Stimulated activated naive CD8-positive, alpha-beta T cell treated with anti-CD3 and anti-CD28 coated beads, Interleukin-15, amount 100 ng/mL, for 72 hours (primary cell): Measurements from ENCODE around the gene TOX2.

Source experiments
- ATAC-seq: fragments of 150-1000 bp; cut with Tn5 transposase; 2 replicates; pipeline ENCODE4 v1.10.0; 2021; ENCODE audit warnings: mild to moderate bottlenecking, moderate library complexity
- DNase-seq, 2 donors: peaks; one replicate each; pipeline ENCODE4 v3.0.0; 2021 to 2022
- H3K27ac Mint-ChIP-seq, 2 donors: one replicate each; pipeline ENCODE4 v1.8.0; 2022; ENCODE audit warnings: mild to moderate bottlenecking in 2 of 2, mixed read lengths in 2 of 2, moderate library complexity in 2 of 2
- H3K27me3 Mint-ChIP-seq: one replicate; pipeline ENCODE4 v1.8.0; 2022; ENCODE audit warnings: mixed read lengths
- H3K4me1 Mint-ChIP-seq: one replicate; pipeline ENCODE4 v1.8.0; 2022; ENCODE audit warnings: mild to moderate bottlenecking, mixed read lengths
- H3K4me3 Mint-ChIP-seq, 2 donors: one replicate each; pipeline ENCODE4 v1.8.0; 2022; ENCODE audit warnings: mild to moderate bottlenecking in 2 of 2, mixed read lengths in 2 of 2, moderate library complexity in 1 of 2
- H3K9me3 Mint-ChIP-seq, 2 donors: one replicate each; pipeline ENCODE4 v1.8.0; 2022; ENCODE audit warnings: mixed read lengths in 2 of 2

Gene TOX2

GRCh38 chr20:43942201-43942590 lies 27.5 kb downstream of the TOX2 start:
- H3K27me3 Mint-ChIP-seq, result peaks cover 66% of the 10 kb centered on the region
- H3K4me3 Mint-ChIP-seq, result peak overlapping the region; percentile 55 to 59
- H3K4me1 Mint-ChIP-seq, result peaks cover 66% of the 10 kb centered on the region
- peak; percentile 19 for ATAC-seq
- no peak for DNase-seq
- H3K27ac Mint-ChIP-seq, result peak overlapping the region in 1 of 2 donors; percentile 90
- no peaks in the 10 kb centered on the region for H3K9me3 Mint-ChIP-seq

- no peak for DNase-seq
- Mint-ChIP-seq H3K9me3 (no peaks in the 10 kb centered on the region), H3K27ac (peak overlapping the region; percentile 57 to 74), H3K27me3 (peaks cover 68% of the 10 kb centered on the region), H3K4me3 (peak overlapping the region; percentile 55 to 60), H3K4me1 (peaks cover 69% of the 10 kb centered on the region)
- ATAC-seq, result peak; percentile 80
Measured at GRCh38 chr20:43942667-43943285, 28.1 kb downstream of the TOX2 start.

- Mint-ChIP-seq H3K27ac (no peak overlapping the region), H3K9me3 (no peaks in the 10 kb centered on the region), H3K4me3 (no peak overlapping the region), H3K4me1 (peaks cover 75% of the 10 kb centered on the region), H3K27me3 (peaks cover 77% of the 10 kb centered on the region)
- DNase-seq, result no peak
- no peak for ATAC-seq
Measured at GRCh38 chr20:43943725-43944124, 29.1 kb downstream of the TOX2 start.

- Mint-ChIP-seq H3K9me3 (no peaks in the 10 kb centered on the region), H3K4me1 (peaks cover 80% of the 10 kb centered on the region), H3K4me3 (no peak overlapping the region), H3K27me3 (peaks cover 77% of the 10 kb centered on the region), H3K27ac (no peak overlapping the region)
- DNase-seq (no peak), ATAC-seq (no peak)
Measured at GRCh38 chr20:43944653-43945235, 30.1 kb downstream of the TOX2 start.

- H3K27me3 Mint-ChIP-seq, result peaks cover 72% of the 10 kb centered on the region
- H3K27ac Mint-ChIP-seq, result peak overlapping the region in 1 of 2 donors; percentile 69
- no peak overlapping the region for H3K4me3 Mint-ChIP-seq
- H3K9me3 Mint-ChIP-seq, result no peaks in the 10 kb centered on the region
- no peak for ATAC-seq
- DNase-seq, result no peak
- H3K4me1 Mint-ChIP-seq, result peaks cover 80% of the 10 kb centered on the region
Measured at GRCh38 chr20:43945391-43946205, 30.9 kb downstream of the TOX2 start.

GRCh38 chr20:43946206-43946491 lies 31.5 kb downstream of the TOX2 start:
- peaks cover 66% of the 10 kb centered on the region for H3K27me3 Mint-ChIP-seq
- H3K4me3 Mint-ChIP-seq, result no peak overlapping the region
- H3K9me3 Mint-ChIP-seq, result no peaks in the 10 kb centered on the region
- peaks cover 77% of the 10 kb centered on the region for H3K4me1 Mint-ChIP-seq
- ATAC-seq, result no peak
- H3K27ac Mint-ChIP-seq, result no peak overlapping the region
- DNase-seq, result no peak

- Mint-ChIP-seq H3K4me3 (no peak overlapping the region), H3K27ac (no peak overlapping the region), H3K27me3 (peaks cover 60% of the 10 kb centered on the region), H3K9me3 (no peaks in the 10 kb centered on the region), H3K4me1 (peaks cover 72% of the 10 kb centered on the region)
- no peak for DNase-seq
- ATAC-seq, result no peak
Measured at GRCh38 chr20:43946659-43947315, 32.1 kb downstream of the TOX2 start.

GRCh38 chr20:43947316-43947710 lies 32.7 kb downstream of the TOX2 start:
- H3K4me3 Mint-ChIP-seq, result no peak overlapping the region
- peaks cover 69% of the 10 kb centered on the region for H3K4me1 Mint-ChIP-seq

GRCh38 chr20:43948455-43948854 lies 33.8 kb downstream of the TOX2 start:
- Mint-ChIP-seq H3K4me3 (no peak overlapping the region), H3K4me1 (peaks cover 69% of the 10 kb centered on the region), H3K27ac (no peak overlapping the region), H3K27me3 (peaks cover 72% of the 10 kb centered on the region), H3K9me3 (no peaks in the 10 kb centered on the region)
- no peak for ATAC-seq
- DNase-seq, result no peak

More at GRCh38 chr20:43947316-43947710, 32.7 kb downstream of the TOX2 start:
- ATAC-seq, result no peak
- Mint-ChIP-seq H3K9me3 (no peaks in the 10 kb centered on the region), H3K27me3 (peaks cover 61% of the 10 kb centered on the region), H3K27ac (peak overlapping the region in 1 of 2 donors; percentile 31)
- DNase-seq, result no peak

- DNase-seq, result no peak
- no peak overlapping the region for H3K4me3 Mint-ChIP-seq
- peaks cover 75% of the 10 kb centered on the region for H3K27me3 Mint-ChIP-seq
- H3K27ac Mint-ChIP-seq, result no peak overlapping the region
- H3K4me1 Mint-ChIP-seq, result peaks cover 77% of the 10 kb centered on the region
- ATAC-seq, result no peak
- H3K9me3 Mint-ChIP-seq, result no peaks in the 10 kb centered on the region
Measured at GRCh38 chr20:43949248-43949647, 34.6 kb downstream of the TOX2 start.

GRCh38 chr20:43949741-43950618 lies 35.3 kb downstream of the TOX2 start:
- Mint-ChIP-seq H3K4me1 (peaks cover 81% of the 10 kb centered on the region), H3K4me3 (peak overlapping the region; percentile 38 to 65), H3K27me3 (peaks cover 77% of the 10 kb centered on the region), H3K9me3 (no peaks in the 10 kb centered on the region), H3K27ac (peak overlapping the region in 1 of 2 donors; percentile 28)
- DNase-seq (peak; percentile 66 to 76), ATAC-seq (peak; percentile 92)

- ATAC-seq (no peak), DNase-seq (no peak)
- Mint-ChIP-seq H3K27me3 (peaks cover 67% of the 10 kb centered on the region), H3K4me3 (peak overlapping the region; percentile 34 to 66), H3K27ac (no peak overlapping the region), H3K4me1 (peaks cover 76% of the 10 kb centered on the region), H3K9me3 (peaks cover 18 to 22% of the 10 kb centered on the region in 2 donors)
Measured at GRCh38 chr20:43953919-43954592, 39.4 kb downstream of the TOX2 start.

- peaks cover 76% of the 10 kb centered on the region for H3K4me1 Mint-ChIP-seq
- peak overlapping the region in 1 of 2 donors; percentile 70 for H3K27ac Mint-ChIP-seq
- H3K4me3 Mint-ChIP-seq, result peak overlapping the region; percentile 66
- peaks cover 18 to 22% of the 10 kb centered on the region in 2 donors for H3K9me3 Mint-ChIP-seq
- no peak for DNase-seq
- no peak for ATAC-seq
- H3K27me3 Mint-ChIP-seq, result peaks cover 67% of the 10 kb centered on the region
Measured at GRCh38 chr20:43954704-43955061, 40.0 kb downstream of the TOX2 start.

- Mint-ChIP-seq H3K27me3 (peaks cover 68% of the 10 kb centered on the region), H3K4me1 (peaks cover 76% of the 10 kb centered on the region), H3K27ac (peak overlapping the region; percentile 55 to 70), H3K9me3 (peaks cover 18 to 22% of the 10 kb centered on the region in 2 donors), H3K4me3 (peak overlapping the region; percentile 66)
- ATAC-seq, result peak; percentile 96
- DNase-seq, result peak; percentile 57 to 79
Measured at GRCh38 chr20:43955062-43955749, 40.6 kb downstream of the TOX2 start.
